HG03460 (cell line): ENCODE measurements around the gene EFEMP2.

Source experiments
- ATAC-seq: cut with Tn5 transposase; IDR thresholded peaks from one replicate; pipeline ENCODE4 v1.9.1; 2021; ENCODE audit not compliant: unreplicated experiment

The EFEMP2 gene

DNA sequence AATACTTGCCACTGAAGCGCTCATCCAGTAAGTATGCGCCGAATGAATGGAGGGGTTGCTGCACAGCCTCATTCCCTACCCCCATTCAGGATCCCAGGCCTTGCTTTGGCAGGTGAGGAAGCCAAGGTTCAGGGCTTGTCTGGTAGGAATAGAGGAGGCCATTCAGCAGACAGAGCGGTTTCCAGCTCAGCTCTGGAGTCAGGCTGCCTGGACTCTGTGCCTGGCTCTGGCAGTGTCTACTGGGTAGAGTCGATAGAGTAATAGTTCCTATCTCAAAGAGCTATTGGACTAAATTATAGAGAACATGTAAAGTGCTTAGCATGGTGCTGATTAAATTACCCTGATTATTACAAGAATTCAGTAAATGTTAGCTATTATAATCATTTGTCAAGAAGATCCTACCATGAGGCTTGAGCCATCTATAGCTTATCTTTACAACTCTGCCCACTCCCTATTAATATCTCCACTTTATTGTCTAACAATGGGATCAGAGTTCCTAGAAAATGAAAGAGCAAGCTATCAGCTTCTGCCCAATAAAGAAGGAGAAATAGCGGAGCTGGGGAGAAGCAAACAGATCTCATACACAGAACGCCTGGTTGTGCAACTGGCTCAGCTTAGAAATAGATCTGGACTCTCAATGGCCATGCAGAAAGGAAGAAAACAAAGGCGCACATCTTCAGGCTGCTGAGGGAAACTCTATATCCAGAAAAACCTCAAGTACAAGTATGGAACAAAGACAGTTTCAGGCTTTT, 45.4 kb downstream of the EFEMP2 start:
- ATAC-seq = no peak

- no peak for ATAC-seq
These were observed 49.6 kb downstream of the EFEMP2 start for GRCh38 chr11:65822776-65823528.

- no peak for ATAC-seq
These were observed 51.5 kb downstream of the EFEMP2 start for GRCh38 chr11:65821107-65821506.

- peak; percentile 62 for ATAC-seq
These were observed 54.5 kb downstream of the EFEMP2 start for GRCh38 chr11:65817835-65818680.

DNA sequence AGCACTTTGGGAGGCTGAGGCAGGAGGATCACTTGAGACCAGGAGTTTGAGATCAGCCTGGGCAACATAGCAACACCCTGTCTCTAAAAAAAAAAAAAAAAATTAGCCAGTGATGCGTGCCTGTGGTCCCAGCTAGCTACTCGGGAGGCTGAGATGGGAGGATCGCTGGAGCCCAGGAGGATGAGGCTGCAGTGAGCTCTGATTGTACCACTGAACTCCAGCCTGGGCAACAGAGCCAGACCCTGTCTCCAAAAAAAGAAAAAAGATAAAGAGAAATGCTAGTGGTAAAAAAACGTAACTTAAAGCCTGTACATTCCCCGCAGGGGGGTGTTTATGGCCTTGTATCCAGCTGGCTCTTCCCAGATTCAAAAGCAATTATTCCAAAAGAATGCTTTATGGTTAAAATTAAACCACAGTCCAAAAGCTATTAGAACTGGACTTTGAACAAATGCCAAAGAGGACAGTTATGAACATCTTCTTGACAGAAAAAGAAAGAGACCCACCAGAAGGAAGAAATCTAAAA, 55.2 kb downstream of the EFEMP2 start:
- ATAC-seq = no peak

- ATAC-seq = no peak
These were observed 55.9 kb downstream of the EFEMP2 start for GRCh38 chr11:65816696-65817095.
